GM18508 (cell line): ENCODE results near the gene ST6GAL1.

Source experiments
- ATAC-seq: cut with Tn5 transposase; IDR thresholded peaks from one replicate; pipeline ENCODE4 v1.9.1; 2021; ENCODE audit warnings: moderate number of reproducible peaks; ENCODE audit not compliant: insufficient read depth, unreplicated experiment

ST6GAL1 gene

DNA sequence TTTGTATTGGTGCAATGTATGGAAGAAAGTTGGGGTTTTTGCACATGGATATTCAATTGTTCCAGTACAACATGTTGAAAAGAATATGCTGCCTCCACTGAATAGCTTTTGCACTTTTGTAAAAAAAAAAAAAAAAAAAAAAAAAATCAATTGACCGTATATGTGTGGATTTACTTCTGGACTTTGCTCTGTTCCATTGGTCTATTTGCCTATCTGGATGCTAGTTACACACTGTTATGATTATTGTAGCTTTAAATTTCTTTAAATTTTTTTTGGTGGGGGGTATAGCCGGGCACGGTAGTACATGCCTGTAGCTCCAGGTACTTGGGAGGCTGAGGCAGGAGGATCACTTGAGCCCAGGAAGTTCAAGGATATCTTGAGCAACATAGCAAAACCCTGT lies 156.5 kb downstream of the ST6GAL1 start:
- ATAC-seq: no peak

DNA sequence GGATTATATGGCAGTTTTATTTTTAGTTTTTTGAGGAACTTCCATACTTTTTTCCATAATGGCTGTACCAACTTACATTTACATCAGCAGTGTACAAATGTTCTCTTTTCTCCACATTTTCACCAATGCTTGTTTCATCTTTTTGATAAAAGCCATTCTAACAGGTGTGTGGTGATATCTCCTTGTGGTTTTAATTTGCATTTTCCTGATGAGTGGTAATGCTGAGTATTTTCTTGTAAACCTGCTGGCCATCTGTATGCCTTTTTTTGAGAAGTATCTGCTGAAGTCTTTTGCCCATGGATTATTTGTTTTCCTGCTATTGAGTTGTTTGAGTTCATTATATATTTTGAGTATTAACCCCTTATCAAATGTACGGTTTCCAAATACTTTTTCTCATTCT lies 158.4 kb downstream of the ST6GAL1 start:
- ATAC-seq: no peak

DNA sequence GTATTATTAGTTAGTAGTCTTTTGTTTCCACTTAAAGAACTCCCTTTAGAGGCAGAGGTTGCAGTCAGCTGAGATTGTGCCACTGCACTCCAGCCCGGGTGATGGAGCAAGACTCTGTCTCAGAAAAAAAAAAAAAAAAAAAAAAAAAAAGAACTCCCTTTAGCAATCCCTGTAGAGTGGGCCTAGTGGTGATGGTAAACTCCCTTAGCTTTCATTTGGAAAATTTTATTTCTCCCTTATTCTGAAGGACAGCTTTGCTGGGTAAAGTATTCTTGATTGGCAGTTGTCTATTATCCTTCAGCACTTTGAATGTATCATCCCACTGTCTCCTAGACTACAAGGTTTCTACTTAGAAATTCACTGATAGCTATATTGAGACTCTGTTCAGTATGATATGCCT lies 163.0 kb downstream of the ST6GAL1 start:
- ATAC-seq: no peak

DNA sequence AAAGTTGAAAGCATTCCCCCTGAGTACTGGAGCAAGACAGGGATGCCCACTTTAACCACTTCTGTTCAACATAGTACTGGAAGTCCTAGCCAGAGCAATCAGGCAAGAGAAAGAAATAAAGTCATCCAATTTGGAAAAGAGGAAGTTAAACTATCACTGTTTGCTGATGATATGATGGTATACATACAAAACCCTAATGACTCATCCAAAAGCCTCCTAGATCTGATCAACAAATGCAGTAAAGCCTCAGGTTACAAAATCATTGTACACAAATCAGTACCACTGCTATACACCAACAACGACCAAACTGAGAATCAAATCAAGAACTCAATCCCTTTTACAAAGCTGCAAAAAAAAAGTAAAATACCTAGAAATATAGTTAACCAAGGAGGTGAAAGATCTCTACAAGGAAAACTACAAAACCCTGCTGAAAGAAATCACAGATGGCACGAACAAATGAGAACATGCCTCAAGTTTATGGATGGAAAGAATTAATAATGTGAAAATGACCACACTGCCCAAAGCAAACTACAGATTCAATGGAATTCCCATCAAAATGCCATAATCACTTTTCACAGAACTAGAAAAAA lies 168.7 kb downstream of the ST6GAL1 start:
- no peak for ATAC-seq

GRCh38 chr3:187101184-187102072 lies 171.1 kb downstream of the ST6GAL1 start:
- ATAC-seq: no peak

GRCh38 chr3:187102073-187102634 lies 171.8 kb downstream of the ST6GAL1 start:
- no peak for ATAC-seq

DNA sequence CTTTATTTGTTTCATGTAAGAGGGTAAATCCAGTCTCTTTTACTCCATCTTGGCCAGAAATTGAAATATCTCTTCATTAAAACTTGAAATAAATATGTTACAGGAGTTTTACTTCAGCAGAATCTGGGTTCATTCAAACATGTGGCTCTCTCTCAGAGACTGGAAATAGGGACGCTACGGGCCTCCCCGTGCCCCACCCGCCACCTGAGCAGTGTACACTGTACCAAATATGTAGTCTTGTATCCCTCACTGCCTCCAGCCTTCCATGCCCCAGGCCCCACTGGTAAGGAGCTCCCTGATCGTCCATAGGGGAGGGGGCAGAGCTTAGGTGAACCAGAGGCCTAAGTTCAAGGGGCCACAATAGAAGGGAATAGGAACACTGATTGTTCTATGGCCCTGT lies 172.9 kb downstream of the ST6GAL1 start:
- no peak for ATAC-seq

- ATAC-seq: no peak
These were observed 174.0 kb downstream of the ST6GAL1 start for GRCh38 chr3:187104342-187104741.

GRCh38 chr3:187104933-187105332 lies 174.6 kb downstream of the ST6GAL1 start:
- no peak for ATAC-seq

DNA sequence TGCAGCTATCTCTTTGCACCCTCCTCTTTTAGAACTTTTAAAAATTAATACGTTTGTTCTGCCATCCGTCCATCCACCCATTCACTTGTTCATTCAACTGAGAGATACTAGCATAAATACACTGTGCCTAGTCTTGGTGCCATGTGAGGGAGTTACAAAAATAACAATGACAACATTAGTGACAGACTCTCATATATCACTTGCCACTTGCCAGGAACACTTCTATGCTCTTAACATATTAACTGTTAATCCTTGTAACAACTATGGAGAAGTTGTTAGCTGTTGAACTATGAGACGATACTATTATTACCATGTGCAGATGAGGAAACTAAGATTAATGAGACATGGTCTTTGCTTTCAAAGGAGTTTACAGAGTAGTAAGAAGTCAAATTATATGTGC lies 175.4 kb downstream of the ST6GAL1 start:
- ATAC-seq: no peak

- no peak for ATAC-seq
These were observed 177.7 kb downstream of the ST6GAL1 start for GRCh38 chr3:187107989-187108388.

DNA sequence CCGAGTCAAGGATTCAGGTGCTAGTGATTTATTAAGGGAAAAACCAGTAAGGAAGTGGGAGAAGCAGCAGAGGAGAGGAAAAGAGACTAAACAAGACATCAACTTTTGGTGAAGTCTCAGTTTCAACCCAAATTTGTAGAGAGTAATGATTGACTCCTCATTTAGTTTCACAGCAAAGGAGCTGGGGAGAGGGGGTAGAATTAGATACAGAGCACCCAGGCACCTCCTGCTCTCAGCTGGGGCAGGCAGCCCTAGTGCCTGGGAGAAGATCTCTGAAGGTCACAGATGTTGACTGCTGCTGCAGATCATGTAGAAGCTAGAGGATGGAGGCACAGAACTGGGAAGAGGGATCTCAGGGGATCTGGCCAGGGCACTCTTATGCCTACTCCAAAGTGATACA lies 179.8 kb downstream of the ST6GAL1 start:
- ATAC-seq: no peak

GRCh38 chr3:187112934-187113793 lies 182.8 kb downstream of the ST6GAL1 start:
- ATAC-seq: no peak

- no peak for ATAC-seq
These were observed 184.2 kb downstream of the ST6GAL1 start for GRCh38 chr3:187114511-187114910.

GRCh38 chr3:187120326-187120725 lies 190.0 kb downstream of the ST6GAL1 start:
- ATAC-seq: no peak

- ATAC-seq: no peak
These were observed 191.9 kb downstream of the ST6GAL1 start for GRCh38 chr3:187122261-187122660.

DNA sequence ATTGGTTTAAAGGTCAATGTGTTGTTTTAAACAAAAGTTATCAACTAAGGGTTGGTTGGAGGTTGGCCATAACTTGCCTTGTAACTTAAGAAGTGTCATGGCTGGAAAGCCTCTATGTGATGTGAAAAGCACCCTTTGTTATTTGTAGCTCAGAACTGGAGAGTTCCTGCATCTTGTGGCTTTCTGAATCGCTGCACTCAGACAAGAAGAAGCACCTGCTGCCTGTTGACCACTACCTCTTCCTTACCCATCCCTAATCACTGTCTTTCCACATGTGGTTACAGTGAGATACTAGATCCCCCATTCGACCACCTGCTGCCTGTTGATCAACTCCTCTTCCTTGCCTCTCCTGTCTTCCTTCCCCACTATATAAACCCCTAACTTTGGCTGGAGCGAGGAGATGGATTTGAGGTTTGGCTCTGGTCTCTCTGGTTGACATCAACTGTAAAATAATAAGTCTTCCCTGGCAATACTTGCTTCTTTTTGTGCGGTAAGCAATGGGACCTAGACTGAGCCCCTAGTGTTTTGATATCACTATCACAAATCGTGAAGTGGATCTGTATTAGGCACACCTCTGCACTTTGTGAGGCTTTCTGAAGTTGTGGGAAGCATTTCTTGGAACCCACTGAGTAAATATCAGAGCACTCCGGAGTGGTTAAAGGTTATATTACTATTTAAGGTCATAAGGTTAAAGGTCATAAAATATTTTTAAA lies 195.1 kb downstream of the ST6GAL1 start:
- no peak for ATAC-seq
